NCI-H2107 (cell line): ENCODE results near the gene PVALEF.

ENCODE experiments used
- DNase-seq: peaks from one replicate; lab custom pipeline; 2025; lab: John Stamatoyannopoulos, UW

PVALEF gene

GRCh38 chr17:81165246-81166032, at the start of gene PVALEF:
Gene PVALEF (plus strand): TSS chr17:81165507. CDS start chr17:81181227, 15,720 bp downstream.
- DNase-seq: no peak

DNA sequence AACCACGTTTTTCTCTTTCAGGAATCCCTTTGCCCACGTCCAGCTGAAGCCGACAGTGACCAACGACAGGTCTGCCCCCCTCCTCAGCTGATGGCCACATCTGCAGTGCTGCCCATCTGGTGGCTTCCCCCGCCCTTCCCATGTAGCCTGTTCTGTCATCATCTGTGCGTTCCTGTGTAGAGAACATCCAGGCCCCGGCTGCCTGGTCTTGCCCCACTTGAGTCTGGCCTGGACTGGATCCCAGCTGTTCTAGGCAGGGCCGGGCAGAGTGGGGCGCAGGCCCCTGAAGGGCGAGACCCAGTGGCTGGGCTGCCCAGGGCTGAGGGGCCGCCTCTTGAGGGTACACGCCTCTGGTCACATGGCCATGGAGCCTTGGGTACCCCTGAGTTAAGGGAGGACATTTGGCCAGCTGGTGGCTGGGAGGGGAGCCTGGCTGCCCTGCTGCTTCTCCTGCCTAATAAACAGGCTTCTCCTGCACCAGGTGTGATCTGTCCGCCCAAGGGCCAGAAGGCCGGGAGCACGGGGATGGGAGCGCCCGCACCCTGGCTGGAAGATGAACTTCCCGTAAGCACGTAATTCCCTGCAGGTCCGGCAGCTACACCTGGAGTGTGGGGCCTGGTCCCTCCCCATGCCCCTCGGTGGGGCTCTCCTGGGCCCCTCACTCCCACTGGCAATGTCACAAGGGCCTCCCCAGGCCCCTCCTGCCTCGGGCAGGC, 49.4 kb upstream of the PVALEF start:
- no peak for DNase-seq

- DNase-seq: no peak
Observed at GRCh38 chr17:81116704-81117103, 48.6 kb upstream of the PVALEF start.

DNA sequence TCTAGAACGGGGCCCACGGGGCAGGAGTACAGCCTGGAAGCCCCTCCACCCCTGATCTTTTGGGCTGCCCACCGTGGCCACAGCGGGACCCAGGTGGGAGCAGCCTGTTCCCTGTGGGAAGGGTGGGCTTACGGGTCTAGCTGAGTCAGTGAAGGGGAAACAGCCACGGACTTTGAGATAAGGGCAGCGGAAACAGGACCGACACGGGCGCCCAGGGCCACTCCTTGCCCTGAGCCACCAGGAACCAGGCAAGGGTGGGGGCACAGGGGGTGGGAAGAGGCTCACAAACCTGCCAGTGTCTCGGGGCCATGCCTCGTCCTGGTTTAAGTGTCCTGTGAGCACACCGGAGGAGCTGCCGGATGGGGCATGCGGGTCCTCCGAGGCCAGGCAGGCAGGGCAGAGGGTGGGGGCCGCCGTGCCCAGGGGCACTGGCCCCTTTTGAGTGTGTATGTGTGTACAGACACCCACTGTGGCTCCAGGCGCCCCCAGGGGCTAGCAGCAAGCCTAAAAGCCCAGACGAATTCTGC, 47.6 kb upstream of the PVALEF start:
- no peak for DNase-seq

DNA sequence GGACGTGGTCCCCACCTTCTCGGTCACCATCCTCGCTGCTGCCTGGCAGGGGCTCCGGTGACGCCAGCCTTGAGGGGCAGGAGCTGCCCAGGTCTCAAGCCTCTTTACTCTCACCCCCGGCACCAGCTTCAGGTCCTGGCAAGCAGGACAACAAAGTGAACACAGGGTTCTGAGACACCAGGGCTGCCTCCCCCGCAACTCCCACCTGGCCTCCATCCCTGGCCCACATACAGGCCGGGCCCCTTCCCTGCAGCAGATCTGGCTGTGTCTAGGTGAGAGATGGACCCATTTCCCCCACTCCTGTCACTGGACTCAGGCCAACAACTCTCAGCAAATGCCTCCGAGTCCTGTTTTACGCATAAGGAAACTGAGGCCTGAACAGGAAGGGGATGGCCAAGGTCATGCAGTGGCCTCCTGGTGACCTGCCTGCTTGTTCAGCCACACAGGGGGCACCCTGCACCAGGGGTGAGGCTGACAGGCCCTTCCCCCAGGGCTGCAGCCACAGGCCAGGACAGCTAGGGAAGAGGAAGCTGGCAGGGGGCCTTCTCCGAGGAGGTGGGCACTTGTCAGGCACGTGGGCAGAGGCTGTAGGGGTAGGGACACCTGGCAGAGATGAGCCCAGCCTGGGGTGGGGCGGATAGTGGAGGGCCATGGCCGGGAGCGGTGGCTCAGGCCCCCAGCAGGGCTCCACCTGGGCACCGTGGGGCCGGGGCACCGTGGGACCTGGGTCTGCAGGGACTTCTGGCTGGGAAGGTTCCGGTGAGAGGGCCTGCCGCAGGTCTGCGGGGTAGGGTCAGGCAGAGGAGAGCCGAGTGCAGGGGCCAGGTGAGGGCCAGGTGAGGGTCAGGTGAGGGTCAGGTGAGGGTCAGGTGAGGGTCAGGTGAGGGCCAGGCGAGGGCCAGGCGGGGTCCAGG, 46.7 kb upstream of the PVALEF start:
- DNase-seq: no peak

GRCh38 chr17:81119223-81120148, 45.8 kb upstream of the PVALEF start:
- no peak for DNase-seq

DNA sequence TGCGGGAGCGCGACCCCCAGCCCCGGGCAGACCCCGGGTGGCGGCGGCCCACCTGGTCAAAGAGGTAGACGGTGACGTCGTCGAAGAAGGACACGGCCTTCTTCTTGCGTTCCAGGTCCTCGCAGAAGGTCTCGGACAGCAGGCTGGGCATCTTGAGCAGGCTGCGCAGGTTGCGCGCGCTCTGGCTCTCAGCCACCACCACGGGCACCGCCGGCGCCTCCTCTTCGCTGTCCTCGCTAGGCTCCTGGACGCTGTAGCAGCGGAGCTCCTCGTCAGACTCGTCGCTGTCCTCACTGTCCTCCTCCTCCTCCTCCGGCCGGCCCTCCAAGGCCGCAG, 45.2 kb upstream of the PVALEF start:
- DNase-seq: no peak

- DNase-seq: no peak
Observed at GRCh38 chr17:81120695-81121621, 44.3 kb upstream of the PVALEF start.

DNA sequence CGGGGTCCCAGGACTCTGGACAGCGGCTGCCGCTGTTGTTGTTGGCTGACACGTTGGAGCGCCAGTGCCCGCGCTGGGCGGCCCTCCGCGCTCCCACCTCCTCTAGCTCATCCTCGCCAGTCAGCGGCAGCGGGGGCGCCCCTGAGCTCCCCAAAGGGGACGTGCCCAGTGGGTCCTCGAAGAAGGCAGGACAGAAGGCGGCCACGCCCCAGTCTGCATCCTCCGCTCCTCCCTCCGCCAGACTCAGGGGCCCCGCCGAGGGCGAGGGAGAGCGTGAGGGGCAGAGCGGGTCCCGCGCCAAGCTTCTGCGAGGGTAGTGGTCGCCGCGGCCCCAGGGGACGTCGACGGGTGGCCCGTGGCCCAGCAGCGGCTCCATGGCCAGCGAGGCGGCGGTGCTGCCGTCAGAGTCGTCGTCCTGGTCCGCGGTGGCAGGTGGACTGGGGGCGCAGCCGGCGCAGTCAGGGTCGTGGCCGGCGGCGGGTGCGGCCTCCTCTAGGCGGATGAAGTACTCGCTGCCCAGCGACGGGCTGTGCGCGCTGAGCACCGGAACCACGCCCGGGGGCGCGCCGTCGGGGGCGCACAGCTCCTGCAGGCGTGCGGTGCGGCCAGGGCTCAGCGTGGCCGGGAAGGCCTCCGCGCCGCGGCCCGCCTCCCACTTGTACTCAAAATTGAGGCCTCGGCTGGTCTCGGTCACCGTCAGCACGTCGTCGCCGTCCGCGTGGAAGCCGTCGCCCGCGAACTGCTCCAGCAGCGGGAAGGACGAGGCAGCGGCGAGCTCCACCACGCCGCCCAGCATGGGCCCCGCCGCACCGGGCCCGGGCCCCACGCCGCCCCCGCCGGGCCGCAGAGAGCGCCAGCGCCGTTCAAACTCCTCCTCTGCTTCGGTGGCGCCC, 43.2 kb upstream of the PVALEF start:
- no peak for DNase-seq

- no peak for DNase-seq
Observed at GRCh38 chr17:81123052-81124048, 42.0 kb upstream of the PVALEF start.

DNA sequence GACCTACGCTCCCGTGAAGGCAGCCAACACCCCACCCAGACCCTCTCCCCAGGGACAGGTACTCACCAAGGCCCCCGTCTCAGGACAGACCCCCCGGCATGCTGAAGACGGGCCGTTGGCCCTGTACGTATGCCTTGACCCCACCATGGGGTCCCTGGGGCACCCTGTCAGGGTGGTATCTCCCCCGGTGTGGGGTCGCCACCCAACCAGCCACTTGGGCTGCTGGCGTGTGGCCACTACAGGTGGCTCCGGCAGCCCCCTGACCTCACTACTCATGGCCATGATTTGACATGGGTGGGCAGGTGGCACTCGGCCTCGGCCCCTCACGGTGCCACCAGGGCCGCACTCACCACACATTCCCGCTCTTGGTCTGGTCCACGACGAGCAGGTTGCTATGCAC, 40.9 kb upstream of the PVALEF start:
- no peak for DNase-seq

DNA sequence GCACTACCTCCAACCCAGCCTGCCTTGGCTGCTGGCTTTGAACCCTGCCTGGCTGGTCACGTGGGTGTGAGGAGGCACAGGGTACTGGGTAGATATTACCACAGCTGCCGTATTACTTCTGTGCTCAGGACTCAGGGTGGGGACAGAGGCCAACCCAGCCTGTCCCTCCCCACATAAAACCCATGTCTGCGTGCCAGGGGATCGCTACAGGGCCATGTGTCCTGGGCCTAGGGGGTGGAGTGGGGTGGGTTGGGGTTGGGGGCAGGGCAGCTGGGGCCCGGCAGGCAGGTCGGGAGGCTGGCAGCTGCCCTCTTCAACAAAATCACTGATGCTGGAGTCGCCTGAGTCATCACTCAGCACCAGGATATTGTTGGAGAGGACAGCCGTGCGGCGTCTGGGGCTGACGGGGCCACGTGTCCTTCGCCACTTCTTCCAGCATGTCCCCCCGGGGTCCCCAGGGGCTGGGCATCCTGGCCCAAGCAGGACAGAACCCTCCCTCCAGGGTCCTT, 39.7 kb upstream of the PVALEF start:
- no peak for DNase-seq

GRCh38 chr17:81126281-81127132, 38.8 kb upstream of the PVALEF start:
- no peak for DNase-seq

DNA sequence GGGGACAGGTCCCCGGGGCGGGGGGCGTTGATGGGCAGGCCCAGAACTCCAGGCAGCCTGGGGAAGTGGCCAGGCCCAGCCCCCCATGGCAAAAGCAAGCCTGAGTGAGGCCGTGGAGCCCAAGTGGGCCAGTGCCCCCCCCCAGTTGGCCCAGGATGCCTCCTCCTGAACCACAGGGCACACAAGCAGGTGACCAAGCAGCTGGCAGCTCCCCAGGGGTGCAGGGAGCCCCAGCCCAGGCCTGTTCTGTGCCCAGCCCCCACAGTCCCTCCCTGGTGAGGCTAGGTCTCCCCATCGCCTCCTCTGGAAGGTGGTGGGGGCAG, 38.2 kb upstream of the PVALEF start:
- no peak for DNase-seq

- DNase-seq: no peak
Observed at GRCh38 chr17:81127526-81128177, 37.7 kb upstream of the PVALEF start.

DNA sequence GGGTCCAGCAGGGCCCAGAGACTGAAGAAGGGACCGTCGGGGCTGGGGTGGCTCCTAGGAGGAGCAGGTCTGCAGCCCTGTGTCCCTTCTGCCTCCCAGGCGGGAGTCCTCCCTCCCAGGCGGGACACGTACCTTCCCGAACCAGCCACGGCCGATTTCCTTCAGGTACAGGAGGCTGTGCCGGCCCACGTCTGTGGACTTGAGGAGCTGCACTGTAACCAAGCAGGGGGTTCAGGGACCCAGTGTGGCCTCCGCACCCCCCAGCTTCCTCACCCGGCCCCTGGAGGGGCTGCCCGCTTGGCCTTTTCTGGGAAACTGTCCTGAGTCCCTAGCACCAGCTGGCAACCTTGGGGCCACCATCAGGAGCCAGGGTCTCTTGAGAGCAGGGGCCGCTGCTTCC, 37.0 kb upstream of the PVALEF start:
- no peak for DNase-seq
